Embryonic facial prominence (tissue), 1 donor: Measurements from ENCODE around the gene VWA5B1.

ENCODE experiments used
- DNase-seq: peaks from one replicate; pipeline ENCODE4 v3.0.0-alpha.2; 2016; ENCODE audit errors: extremely low spot score

Gene VWA5B1

GRCh38 chr1:20322825-20323612 lies 32.3 kb downstream of the VWA5B1 start:
- DNase-seq, result no peak

DNA sequence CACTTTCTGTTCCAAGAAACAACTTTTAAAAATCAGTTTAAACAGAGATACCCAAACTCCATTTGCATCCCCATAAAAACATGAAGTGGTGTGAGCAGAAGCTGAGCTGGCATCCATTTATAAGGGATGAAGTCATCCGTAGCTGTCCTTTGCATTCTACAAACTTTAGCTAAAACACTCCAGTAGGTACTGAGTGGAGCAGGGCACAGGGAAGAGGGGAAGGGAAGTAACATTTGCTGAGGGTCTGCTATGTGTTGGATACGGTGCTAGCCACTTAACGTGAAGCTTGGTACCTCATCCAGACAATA lies 32.9 kb downstream of the VWA5B1 start:
- DNase-seq, result no peak

GRCh38 chr1:20324704-20325406 lies 34.2 kb downstream of the VWA5B1 start:
- DNase-seq, result no peak

DNA sequence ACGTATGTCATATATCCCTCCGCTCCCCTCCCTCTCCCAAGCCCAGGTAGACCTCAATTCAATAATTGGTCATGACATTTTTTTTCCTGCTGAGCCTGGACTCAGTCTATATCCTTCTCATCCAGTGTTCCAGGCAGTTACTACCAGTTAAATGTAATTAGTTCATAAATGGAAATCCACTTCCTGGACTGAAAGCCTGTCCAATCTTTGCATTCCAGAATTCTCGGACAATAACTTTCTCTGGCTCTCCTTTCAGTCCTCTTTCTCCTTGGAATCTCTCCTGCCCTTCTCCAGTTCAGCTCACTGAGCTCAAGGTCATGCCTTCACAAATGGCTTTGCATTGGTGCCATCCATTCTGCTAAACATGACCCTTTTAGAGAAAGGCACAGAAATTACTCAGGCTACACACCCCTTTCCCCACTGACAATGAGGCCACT lies 34.8 kb downstream of the VWA5B1 start:
- no peak for DNase-seq

DNA sequence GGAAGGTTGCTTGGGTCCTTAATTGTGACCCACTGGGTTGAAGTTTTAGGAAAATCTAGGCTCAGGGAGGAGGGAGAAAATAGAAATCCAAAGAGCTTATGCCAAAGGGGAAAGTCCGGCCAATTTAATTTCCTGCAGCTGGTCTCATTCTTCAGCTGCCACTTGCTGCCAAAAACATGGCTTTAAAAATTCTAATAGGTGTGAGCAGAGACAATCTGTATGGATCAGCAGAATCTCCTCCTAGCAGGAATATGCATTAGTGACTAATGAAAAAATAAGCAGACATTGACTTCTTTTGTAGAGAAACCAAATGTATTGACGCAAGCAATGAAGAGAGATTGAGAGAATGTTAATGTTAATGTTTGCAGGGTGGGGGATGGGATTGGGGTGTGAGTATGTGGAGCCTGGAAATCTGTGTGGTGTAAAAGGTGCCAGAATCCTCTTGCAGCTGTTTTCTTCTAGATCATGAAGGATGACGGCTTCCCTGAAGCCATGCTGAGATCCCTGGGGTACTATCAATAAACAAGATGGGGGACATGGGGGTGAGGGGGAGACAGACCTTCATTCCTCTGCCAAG lies 35.3 kb downstream of the VWA5B1 start:
- DNase-seq, result no peak

DNA sequence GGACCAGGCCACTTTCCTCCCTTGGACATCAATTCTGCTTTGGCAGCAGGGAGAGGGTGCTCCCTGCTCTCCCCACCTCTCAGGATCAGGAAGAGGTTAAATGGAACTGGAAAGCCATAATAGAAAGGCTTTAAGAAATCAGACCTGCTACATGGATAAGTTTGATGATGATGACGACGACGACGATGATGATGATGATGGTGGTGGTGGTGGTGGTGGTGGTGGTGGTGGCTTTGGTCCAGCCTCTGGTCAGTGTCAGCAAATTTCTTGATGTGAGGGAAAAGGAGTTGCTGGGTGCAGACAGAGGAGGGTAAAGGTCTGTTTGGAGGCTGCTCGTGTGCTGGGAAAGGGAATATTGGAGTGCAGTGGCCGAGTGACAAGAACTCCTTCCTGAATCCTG lies 36.8 kb downstream of the VWA5B1 start:
- DNase-seq, result no peak

DNA sequence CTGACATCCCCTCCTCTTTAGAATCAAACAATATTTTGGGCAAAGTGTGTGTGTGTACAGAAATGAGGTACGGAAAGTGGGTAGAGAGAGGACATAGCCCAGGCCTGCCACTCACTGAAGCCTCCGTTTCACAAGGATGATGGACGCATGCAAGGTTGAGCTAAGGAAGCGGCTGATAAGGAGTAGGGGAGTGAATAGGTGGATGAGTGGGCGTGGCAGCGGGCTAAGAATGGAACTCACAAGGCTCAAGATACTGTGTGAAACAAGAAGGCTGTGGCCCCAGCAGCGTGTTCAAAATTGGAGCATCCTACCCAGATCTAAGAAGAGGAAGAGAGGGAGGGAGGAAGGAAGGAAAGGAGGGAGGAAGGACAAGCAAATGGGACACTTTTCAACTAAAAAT lies 37.5 kb downstream of the VWA5B1 start:
- no peak for DNase-seq

- no peak for DNase-seq
These were observed 39.3 kb downstream of the VWA5B1 start for GRCh38 chr1:20329793-20330542.

DNA sequence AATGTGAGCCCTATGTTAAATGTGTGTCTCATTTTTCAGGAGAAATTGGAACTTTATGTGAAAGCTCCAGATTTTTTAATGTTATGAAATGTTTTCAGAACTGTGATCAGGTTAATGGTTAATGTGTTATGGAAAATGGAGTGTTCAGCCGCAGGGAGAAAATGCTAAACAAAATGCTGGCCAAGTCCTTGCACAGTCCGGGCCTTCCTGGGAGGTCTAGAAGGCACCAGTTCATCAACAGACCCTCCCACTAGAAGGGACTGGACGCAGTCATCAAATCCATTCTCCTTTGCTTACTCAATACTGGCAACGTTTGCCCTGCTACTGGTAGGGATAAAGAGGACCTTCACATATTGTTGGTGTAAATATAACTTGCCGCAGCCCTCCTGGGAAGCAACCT lies 43.4 kb downstream of the VWA5B1 start:
- no peak for DNase-seq

- no peak for DNase-seq
These were observed 45.5 kb downstream of the VWA5B1 start for GRCh38 chr1:20336105-20336605.

GRCh38 chr1:20337581-20337980 lies 46.9 kb downstream of the VWA5B1 start:
- DNase-seq, result no peak

GRCh38 chr1:20339811-20340457 lies 49.3 kb downstream of the VWA5B1 start:
- DNase-seq, result no peak

- DNase-seq, result no peak
These were observed 51.8 kb downstream of the VWA5B1 start for GRCh38 chr1:20342294-20343148.

DNA sequence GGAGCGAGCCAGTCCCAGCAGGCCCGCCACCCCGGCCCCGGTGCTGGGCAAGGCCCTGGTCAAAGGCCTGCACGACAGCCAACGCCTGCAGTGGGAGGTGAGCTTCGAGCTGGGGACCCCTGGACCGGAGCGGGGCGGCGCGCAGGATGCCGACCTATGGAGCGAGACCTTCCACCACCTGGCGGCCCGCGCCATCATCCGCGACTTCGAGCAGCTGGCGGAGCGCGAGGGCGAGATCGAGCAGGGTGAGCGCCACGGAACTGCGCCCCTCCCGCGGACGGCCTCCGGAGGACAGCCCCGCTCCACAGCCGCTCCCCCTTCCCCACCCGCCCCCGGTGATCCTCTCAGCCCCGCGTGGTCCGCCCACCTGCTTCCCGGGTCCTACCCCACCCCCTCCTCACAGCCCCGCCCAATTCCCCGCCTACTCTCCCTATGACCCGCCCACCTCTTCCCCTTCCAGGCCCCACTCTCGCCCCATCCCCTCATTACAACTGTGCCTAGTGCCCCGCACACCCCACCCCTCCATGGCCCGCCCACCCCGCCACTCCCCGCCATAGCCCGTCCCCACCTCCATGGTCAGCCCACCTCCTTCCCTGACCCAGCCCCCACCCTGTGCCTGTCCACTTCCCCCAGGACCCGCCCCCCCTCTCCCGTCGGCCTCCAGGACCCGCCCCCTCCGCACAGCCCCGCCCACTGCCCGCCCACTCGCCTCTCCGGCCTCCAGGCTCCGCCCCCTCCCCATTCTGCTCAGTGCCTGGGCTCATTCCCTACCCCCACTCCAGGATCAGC lies 52.7 kb downstream of the VWA5B1 start:
- no peak for DNase-seq

DNA sequence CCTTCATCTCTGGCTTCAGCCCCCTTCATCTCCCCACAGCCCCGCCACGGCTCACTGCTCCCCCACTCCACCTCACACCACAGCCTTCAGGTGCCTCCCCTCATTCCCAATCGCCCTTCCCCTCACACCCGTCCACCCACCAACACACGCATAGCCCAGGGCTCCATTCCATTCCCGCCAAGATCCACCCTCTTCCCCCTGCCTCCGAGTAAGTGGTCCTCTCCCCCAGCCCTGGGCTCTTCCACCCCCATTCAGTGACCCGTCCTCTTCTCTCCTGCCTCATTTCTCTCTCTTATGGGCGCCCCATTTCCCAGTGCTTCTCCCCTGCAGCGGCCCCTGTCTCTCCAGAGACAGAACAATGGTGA lies 53.2 kb downstream of the VWA5B1 start:
- no peak for DNase-seq

DNA sequence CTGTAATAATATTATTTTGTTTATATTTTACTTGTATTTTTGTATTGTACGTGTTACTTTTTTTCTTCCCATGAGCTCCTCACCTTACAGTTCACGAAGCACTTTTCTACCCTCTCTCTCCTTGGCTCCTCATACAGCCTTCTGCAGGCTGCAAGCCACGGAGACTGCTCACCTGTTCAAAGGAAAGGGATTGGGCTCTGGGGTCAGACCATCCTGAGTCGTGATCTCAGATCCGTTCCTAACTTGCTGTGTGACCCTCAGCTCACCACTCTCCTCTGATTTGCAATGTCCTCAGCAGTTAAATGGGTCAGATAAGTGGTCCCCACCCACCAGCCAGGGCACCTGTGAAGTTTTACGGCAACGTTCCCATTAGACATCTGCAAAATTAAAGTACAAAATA lies 54.1 kb downstream of the VWA5B1 start:
- no peak for DNase-seq

DNA sequence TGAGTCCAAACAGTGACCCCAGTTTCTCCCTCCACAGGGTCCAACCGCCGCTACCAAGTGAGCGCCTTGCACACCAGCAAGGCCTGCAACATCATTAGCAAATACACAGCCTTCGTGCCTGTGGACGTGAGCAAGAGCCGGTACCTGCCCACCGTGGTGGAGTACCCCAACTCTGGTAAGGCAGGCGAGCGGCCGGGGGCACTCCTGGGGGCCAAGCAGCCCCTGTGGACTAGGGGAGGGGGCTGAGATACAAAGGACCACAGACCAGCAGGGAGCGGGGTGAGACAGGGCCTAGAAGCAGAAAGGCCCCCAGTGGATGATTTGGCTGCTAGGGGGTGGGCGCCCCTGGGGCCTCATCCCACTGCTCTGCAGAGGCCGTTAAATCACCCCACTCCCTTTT lies 54.7 kb downstream of the VWA5B1 start:
- no peak for DNase-seq

DNA sequence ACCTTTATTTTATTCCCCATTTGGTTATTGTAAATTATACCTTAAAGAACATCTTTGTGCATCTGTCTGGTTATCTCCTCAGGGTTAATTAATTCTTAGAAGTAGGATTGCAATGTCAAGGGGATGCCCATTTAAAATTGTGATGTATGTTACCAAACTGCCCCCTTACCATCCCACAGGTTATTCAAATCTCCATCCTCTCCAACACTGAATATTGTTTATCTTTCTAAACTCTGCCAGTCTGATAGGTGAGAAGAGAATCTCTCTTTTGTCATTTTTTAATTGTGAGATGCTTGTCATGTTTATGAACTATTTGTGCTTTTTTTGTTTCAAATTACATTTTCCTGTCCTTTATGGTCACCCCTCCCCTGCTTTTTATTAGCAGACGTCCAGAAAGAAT lies 55.8 kb downstream of the VWA5B1 start:
- no peak for DNase-seq

- DNase-seq, result no peak
These were observed 57.0 kb downstream of the VWA5B1 start for GRCh38 chr1:20347699-20348098.

DNA sequence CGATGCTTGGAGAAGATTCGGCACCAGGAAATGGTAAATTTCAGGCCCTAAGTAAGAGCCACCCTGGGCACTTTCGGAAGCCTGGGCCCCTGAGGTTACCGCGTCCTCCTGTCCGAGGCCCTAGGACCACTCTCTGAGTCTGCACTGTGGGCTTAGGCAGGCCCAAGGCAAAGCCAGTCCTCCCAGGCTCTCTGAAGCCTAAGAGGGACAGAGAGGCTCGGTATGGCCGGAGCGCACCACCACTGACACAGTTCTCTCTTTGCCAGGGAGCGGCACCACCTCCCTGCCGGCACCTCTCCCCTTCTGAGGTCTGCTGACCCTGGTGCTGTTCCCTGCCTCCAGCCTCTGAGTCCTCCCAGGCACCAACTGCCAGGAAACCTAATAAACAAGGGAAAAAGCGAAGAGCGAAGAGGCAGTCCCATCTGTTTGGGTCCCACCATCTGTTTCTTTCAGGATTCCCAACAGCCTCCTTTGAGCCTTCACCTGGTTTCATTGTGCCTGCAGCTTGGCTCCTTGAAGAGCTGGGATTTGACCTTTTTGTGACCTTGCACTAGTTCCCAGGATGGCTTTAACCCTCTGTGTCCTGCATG lies 57.7 kb downstream of the VWA5B1 start:
- no peak for DNase-seq
